HL-60 (cell line): ENCODE results near the gene CD247.

Experiments used
- DNase-seq, 2 experiments: peaks; one replicate each; pipeline ENCODE4 v3.0.0-alpha.2; 2010 to 2020; ENCODE audit warnings: low read depth in 1 of 2, low spot score in 1 of 2
- H3K27ac ChIP-seq: fragments of 250-450 bp; sonication (Bioruptor Pico); replicated peaks from 2 replicates; pipeline ENCODE4 v1.5.1; 2020; ENCODE audit warnings: mild to moderate bottlenecking, moderate library complexity
- H3K27me3 ChIP-seq: fragments of 250-450 bp; sonication (Bioruptor Pico); 2 replicates; pipeline ENCODE4 v1.5.1; 2021; ENCODE audit warnings: mild to moderate bottlenecking, moderate library complexity; ENCODE audit not compliant: insufficient read depth, poor library complexity, severe bottlenecking
- H3K4me3 ChIP-seq: replicated peaks from 2 replicates; pipeline ENCODE4 v1.5.1; 2011; ENCODE audit warnings: mild to moderate bottlenecking, control low read depth, low read length; ENCODE audit not compliant: insufficient read depth
- CTCF ChIP-seq: IDR thresholded peaks from one replicate; pipeline ENCODE4 v1.5.1; 2011; ENCODE audit warnings: low read length, control low read depth, inconsistent platforms; ENCODE audit not compliant: insufficient read depth
- GABPA ChIP-seq: IDR thresholded peaks from 2 replicates; pipeline ENCODE4 v1.6.1; 2012; ENCODE audit warnings: low read depth
- POLR2AphosphoS5 ChIP-seq: IDR thresholded peaks from 2 replicates; pipeline ENCODE4 v1.6.1; 2012; ENCODE audit warnings: low read depth
- REST ChIP-seq: IDR thresholded peaks from 2 replicates; pipeline ENCODE4 v1.6.1; 2012; ENCODE audit warnings: low read depth; ENCODE audit not compliant: insufficient replicate concordance
- SPI1 ChIP-seq: IDR thresholded peaks from 2 replicates; pipeline ENCODE4 v1.6.1; 2012; ENCODE audit warnings: low read depth, mild to moderate bottlenecking, borderline replicate concordance

Gene CD247

GRCh38 chr1:167413328-167413727, 105.0 kb downstream of the CD247 start:
- no peak for DNase-seq
- no peak for TF ChIP-seq POLR2AphosphoS5
- Histone ChIP-seq H3K27ac (no peak overlapping the region), H3K4me3 (no peak overlapping the region), H3K27me3 (no peaks in the 10 kb centered on the region)

GRCh38 chr1:167412920-167413319, 105.4 kb downstream of the CD247 start:
- no peak for DNase-seq
- Histone ChIP-seq H3K27me3 (no peaks in the 10 kb centered on the region), H3K27ac (no peak overlapping the region), H3K4me3 (no peak overlapping the region)
- TF ChIP-seq REST: no peak
- no peak for TF ChIP-seq GABPA
- no peak for TF ChIP-seq POLR2AphosphoS5
- TF ChIP-seq SPI1: peak; percentile 43; the same call in 1 of the 2 replicates

- DNase-seq: no peak
- Histone ChIP-seq H3K27me3 (no peaks in the 10 kb centered on the region), H3K27ac (no peak overlapping the region), H3K4me3 (no peak overlapping the region)
- TF ChIP-seq SPI1: no peak
Measured at GRCh38 chr1:167412072-167412471, 106.3 kb downstream of the CD247 start.

GRCh38 chr1:167409183-167409582, 109.1 kb downstream of the CD247 start:
- Histone ChIP-seq H3K27me3 (no peaks in the 10 kb centered on the region), H3K4me3 (no peak overlapping the region), H3K27ac (no peak overlapping the region)
- DNase-seq: no peak
- no peak for TF ChIP-seq CTCF

GRCh38 chr1:167408355-167408754, 110.0 kb downstream of the CD247 start:
- Histone ChIP-seq H3K4me3 (no peak overlapping the region), H3K27ac (no peak overlapping the region), H3K27me3 (no peaks in the 10 kb centered on the region)
- no peak for TF ChIP-seq REST
- no peak for TF ChIP-seq POLR2AphosphoS5
- TF ChIP-seq GABPA: no peak
- no peak for TF ChIP-seq CTCF
- no peak for TF ChIP-seq SPI1
- DNase-seq: no peak
